ENCODE measurements around the gene ARMC3.

GRCh38 chr10:23051855-23052331, 124.0 kb downstream of the ARMC3 start:
- TF ChIP-seq CTCF (IDR thresholded peaks at IDR 0.05) (no peak), ZFX (IDR thresholded peaks at IDR 0.05; ENCODE audit: borderline replicate concordance) (no peak)

All from 22Rv1 (cell line).